OCI-LY7 (cell line): Measurements from ENCODE around the gene WFDC6. TPM values are rescaled to one million over a fixed set of nuclear protein-coding genes. Genes with fewer than 3 reads are reported as not detected.

Experiments
- BruUV-seq: library from RNA; stranded (reverse); fragments of 400-500 nt; replicated peaks from 2 replicates; lab custom pipeline; 2021; lab: Mats Ljungman, UMichigan
- CTCF ChIA-PET: fragments of 300-600 bp; sonication (Branson Sonifier 250); formaldehyde crosslinking; loops from one replicate; lab custom pipeline; 2022; ENCODE audit warnings: antibody characterized with exemption; ENCODE audit not compliant: unreplicated experiment; lab: Charles Lee
- POLR2A ChIA-PET: fragments of 300-600 bp; sonication (Branson Sonifier 250); formaldehyde crosslinking; loops from one replicate; lab custom pipeline; 2022; ENCODE audit warnings: antibody characterized with exemption; lab: Charles Lee
- DNase-seq: peaks from one replicate; pipeline ENCODE4 v3.0.0-alpha.2; 2015; ENCODE audit warnings: low spot score
- H2AFZ ChIP-seq: fragments of 200-600 bp; sonication (generic), shearing (Covaris generic); 2 replicates; pipeline ENCODE4 v1.6.1; 2014; ENCODE audit warnings: mild to moderate bottlenecking, antibody characterized with exemption, low read length, moderate library complexity
- H3K27ac ChIP-seq: fragments of 200-600 bp; sonication (generic); 2 replicates; pipeline ENCODE4 v1.5.1; 2014; ENCODE audit warnings: mixed run types, low read depth, mild to moderate bottlenecking, moderate library complexity, low read length, inconsistent platforms; ENCODE audit not compliant: poor library complexity, severe bottlenecking
- H3K36me3 ChIP-seq: fragments of 200-600 bp; sonication (generic); 2 replicates; pipeline ENCODE4 v1.6.1; 2014; ENCODE audit warnings: mild to moderate bottlenecking, antibody characterized with exemption, low read length, moderate library complexity, mixed read lengths; ENCODE audit not compliant: insufficient read depth
- H3K4me1 ChIP-seq: fragments of 200-600 bp; sonication (generic); 2 replicates; pipeline ENCODE4 v1.5.1; 2014; ENCODE audit warnings: mild to moderate bottlenecking, low read length; ENCODE audit not compliant: insufficient read depth, poor library complexity, severe bottlenecking
- H3K4me2 ChIP-seq: fragments of 200-600 bp; sonication (generic); 2 replicates; pipeline ENCODE4 v1.6.1; 2014; ENCODE audit warnings: mild to moderate bottlenecking, low read length
- H3K4me3 ChIP-seq: fragments of 200-600 bp; sonication (generic); 2 replicates; pipeline ENCODE4 v1.5.1; 2014; ENCODE audit warnings: mild to moderate bottlenecking, low read depth, low read length; ENCODE audit not compliant: poor library complexity, severe bottlenecking
- H3K79me2 ChIP-seq: fragments of 200-600 bp; sonication (generic); 2 replicates; pipeline ENCODE4 v1.6.1; 2016; ENCODE audit warnings: low read depth, mild to moderate bottlenecking, low read length, moderate library complexity, mixed read lengths; ENCODE audit not compliant: insufficient read depth
- H3K9me2 ChIP-seq: fragments of 200-600 bp; sonication (generic); 2 replicates; pipeline ENCODE4 v1.6.1; 2016; ENCODE audit warnings: mild to moderate bottlenecking, low read length, mixed read lengths; ENCODE audit not compliant: insufficient read depth
- H3K9me3 ChIP-seq: fragments of 200-600 bp; sonication (generic); 2 replicates; pipeline ENCODE4 v1.6.1; 2014; ENCODE audit warnings: mild to moderate bottlenecking, mixed run types, low read length, mixed read lengths
- H4K20me1 ChIP-seq: fragments of 200-600 bp; sonication (generic); 2 replicates; pipeline ENCODE4 v1.6.1; 2014; ENCODE audit warnings: mild to moderate bottlenecking, antibody characterized with exemption, low read length, moderate library complexity, mixed read lengths; ENCODE audit not compliant: insufficient read depth
- EZH2phosphoT487 ChIP-seq: fragments of 200-600 bp; sonication (generic); IDR thresholded peaks from 2 replicates; pipeline ENCODE4 v1.6.1; 2018; ENCODE audit warnings: low read depth, borderline replicate concordance, mild to moderate bottlenecking, mixed run types, antibody characterized with exemption, low read length, moderate library complexity, mixed read lengths
- intact Hi-C: fragments of 100-400 bp; cut with micrococcal nuclease; formaldehyde crosslinking; loops from one replicate; pipeline ENCODE4 v1.10.0; 2022; ENCODE audit not compliant: unreplicated experiment
- small RNA-seq: library from RNA; depleted of rRNA; stranded (forward); fragments of <200 nt; gene quantifications from one replicate; pipeline ENCODE3, GENCODE V24; 2014
- total RNA-seq, 2 experiments: library from RNA; depleted of rRNA in 1 of 2; stranded (reverse); fragments of >200 nt in 1 of 2; shearing (Covaris generic) in 1 of 2; gene quantifications; 2 replicates each; pipeline ENCODE4 v1.2.3, GENCODE V29; 2014 to 2022
- TF ChIP-seq, protein P1 (sequence below): fragments of 200-600 bp; sonication (generic); conservative IDR thresholded peaks from 2 replicates; pipeline ENCODE4 v1.5.1; 2014; ENCODE audit warnings: mild to moderate bottlenecking, antibody characterized with exemption, low read length, moderate library complexity, mixed read lengths

Gene WFDC6
- total RNA-seq, 2 experiments from 2014 or later: not detected

DNA sequence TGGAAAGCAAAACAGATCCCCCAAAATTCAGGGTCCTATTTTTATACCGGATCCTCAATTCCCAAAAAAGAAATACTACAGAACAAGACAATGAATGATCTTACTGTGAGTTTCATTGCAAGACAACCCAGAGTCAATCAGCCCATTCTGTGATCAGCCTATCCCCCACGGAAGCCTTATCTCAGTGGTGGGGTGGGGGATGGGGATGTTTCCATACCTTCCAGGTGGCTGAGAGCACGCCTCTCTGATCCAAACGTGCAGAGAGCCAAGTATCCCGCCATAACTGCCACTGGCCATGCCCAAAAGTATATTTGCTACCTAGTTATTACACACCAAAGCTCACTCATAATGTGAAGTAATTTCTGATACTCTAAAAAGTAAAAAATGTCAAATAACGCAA is 54.6 kb downstream of the WFDC6 start:
- no peak overlapping the region for H3K4me2 ChIP-seq
- H3K9me3 ChIP-seq: no peaks in the 10 kb centered on the region
- ChIA-PET POLR2A (interaction anchor here (0.6 kb wide), 1 partner anchor 453 kb away, joined by 3 read pairs; no protein-coding TSS in a partner anchor), CTCF (no interaction called here)
- BruUV-seq: no TSS peak
- no peak for TF ChIP-seq EZH2phosphoT487
- TF ChIP-seq, protein P1, sequence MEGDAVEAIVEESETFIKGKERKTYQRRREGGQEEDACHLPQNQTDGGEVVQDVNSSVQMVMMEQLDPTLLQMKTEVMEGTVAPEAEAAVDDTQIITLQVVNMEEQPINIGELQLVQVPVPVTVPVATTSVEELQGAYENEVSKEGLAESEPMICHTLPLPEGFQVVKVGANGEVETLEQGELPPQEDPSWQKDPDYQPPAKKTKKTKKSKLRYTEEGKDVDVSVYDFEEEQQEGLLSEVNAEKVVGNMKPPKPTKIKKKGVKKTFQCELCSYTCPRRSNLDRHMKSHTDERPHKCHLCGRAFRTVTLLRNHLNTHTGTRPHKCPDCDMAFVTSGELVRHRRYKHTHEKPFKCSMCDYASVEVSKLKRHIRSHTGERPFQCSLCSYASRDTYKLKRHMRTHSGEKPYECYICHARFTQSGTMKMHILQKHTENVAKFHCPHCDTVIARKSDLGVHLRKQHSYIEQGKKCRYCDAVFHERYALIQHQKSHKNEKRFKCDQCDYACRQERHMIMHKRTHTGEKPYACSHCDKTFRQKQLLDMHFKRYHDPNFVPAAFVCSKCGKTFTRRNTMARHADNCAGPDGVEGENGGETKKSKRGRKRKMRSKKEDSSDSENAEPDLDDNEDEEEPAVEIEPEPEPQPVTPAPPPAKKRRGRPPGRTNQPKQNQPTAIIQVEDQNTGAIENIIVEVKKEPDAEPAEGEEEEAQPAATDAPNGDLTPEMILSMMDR: no peak
- H3K4me3 ChIP-seq: no peak overlapping the region
- H2AFZ ChIP-seq: no peak overlapping the region
- no peaks in the 10 kb centered on the region for H3K4me1 ChIP-seq
- H4K20me1 ChIP-seq: no peaks in the 10 kb centered on the region
- H3K9me2 ChIP-seq: no peaks in the 10 kb centered on the region
- no peaks in the 10 kb centered on the region for H3K36me3 ChIP-seq
- intact Hi-C loops: no loop called here
- no peaks in the 10 kb centered on the region for H3K79me2 ChIP-seq
- DNase-seq: no peak
- no peak overlapping the region for H3K27ac ChIP-seq

Small RNA genes within 50 kb of the gene (small RNA-seq; reads per million reads assigned to genes)
- not detected for gene AL031663.1
- not detected for gene HSPD1P21
- 0.21 reads per million for gene RNA5SP485

Other genes with a start within 250 kb of the WFDC6 start
- gene RBPJL, start 232.6 kb downstream of the WFDC6 start, total RNA-seq (2014; rRNA removed; shearing (Covaris generic)): not detected in 2 replicates
- not detected in 2 replicates for gene RBPJL, start 232.6 kb downstream of the WFDC6 start, total RNA-seq (2022)
- gene MATN4, start 231.2 kb downstream of the WFDC6 start, total RNA-seq (2014; rRNA removed; shearing (Covaris generic)): 0.38 TPM in 1 of 2 replicates, not detected in the other
- gene MATN4, start 231.2 kb downstream of the WFDC6 start, total RNA-seq (2022): 0.24 TPM in 1 of 2 replicates, not detected in the other
- not detected in 2 replicates for gene SDC4, start 191.1 kb downstream of the WFDC6 start, total RNA-seq (2014; rRNA removed; shearing (Covaris generic))
- not detected in 2 replicates for gene SDC4, start 191.1 kb downstream of the WFDC6 start, total RNA-seq (2022)
- 22.3 and 37.6 TPM in 2 replicates for gene SYS1, start 176.3 kb downstream of the WFDC6 start, total RNA-seq (2014; rRNA removed; shearing (Covaris generic))
- 8.6 and 9.6 TPM in 2 replicates for gene SYS1, start 176.3 kb downstream of the WFDC6 start, total RNA-seq (2022)
- gene TP53TG5, start 161.2 kb downstream of the WFDC6 start, total RNA-seq (2014; rRNA removed; shearing (Covaris generic)): not detected in 2 replicates
- gene TP53TG5, start 161.2 kb downstream of the WFDC6 start, total RNA-seq (2022): not detected in 2 replicates
- gene DBNDD2, start 131.2 kb downstream of the WFDC6 start, total RNA-seq (2014; rRNA removed; shearing (Covaris generic)): 0.57 TPM in 1 of 2 replicates, not detected in the other
- gene DBNDD2, start 131.2 kb downstream of the WFDC6 start, total RNA-seq (2022): not detected in 2 replicates
- 75.7 and 104 TPM in 2 replicates for gene PIGT, start 123.3 kb downstream of the WFDC6 start, total RNA-seq (2014; rRNA removed; shearing (Covaris generic))
- 79.4 and 89.2 TPM in 2 replicates for gene PIGT, start 123.3 kb downstream of the WFDC6 start, total RNA-seq (2022)
- gene WFDC2, start 69.7 kb downstream of the WFDC6 start, total RNA-seq (2014; rRNA removed; shearing (Covaris generic)): 4.4 TPM in 1 of 2 replicates, not detected in the other
- 0.46 TPM in 1 of 2 replicates, not detected in the other for gene WFDC2, start 69.7 kb downstream of the WFDC6 start, total RNA-seq (2022)
- gene SPINT3, start 23.9 kb downstream of the WFDC6 start, total RNA-seq (2014; rRNA removed; shearing (Covaris generic)): not detected in 2 replicates
- gene SPINT3, start 23.9 kb downstream of the WFDC6 start, total RNA-seq (2022): not detected in 2 replicates
- not detected in 2 replicates for gene EPPIN, start 7.9 kb upstream of the WFDC6 start, total RNA-seq (2014; rRNA removed; shearing (Covaris generic))
- not detected in 2 replicates for gene EPPIN, start 7.9 kb upstream of the WFDC6 start, total RNA-seq (2022)
- not detected in 2 replicates for gene WFDC8, start 39.8 kb upstream of the WFDC6 start, total RNA-seq (2014; rRNA removed; shearing (Covaris generic))
- gene WFDC8, start 39.8 kb upstream of the WFDC6 start, total RNA-seq (2022): not detected in 2 replicates
- gene WFDC10A, start 90.3 kb upstream of the WFDC6 start, total RNA-seq (2014; rRNA removed; shearing (Covaris generic)): not detected in 2 replicates
- not detected in 2 replicates for gene WFDC10A, start 90.3 kb upstream of the WFDC6 start, total RNA-seq (2022)
- gene WFDC9, start 91.8 kb upstream of the WFDC6 start, total RNA-seq (2014; rRNA removed; shearing (Covaris generic)): not detected in 2 replicates
- not detected in 2 replicates for gene WFDC9, start 91.8 kb upstream of the WFDC6 start, total RNA-seq (2022)
- not detected in 2 replicates for gene WFDC11, start 130.8 kb upstream of the WFDC6 start, total RNA-seq (2014; rRNA removed; shearing (Covaris generic))
- gene WFDC11, start 130.8 kb upstream of the WFDC6 start, total RNA-seq (2022): not detected in 2 replicates
- not detected in 2 replicates for gene WFDC13, start 162.6 kb upstream of the WFDC6 start, total RNA-seq (2014; rRNA removed; shearing (Covaris generic))
- not detected in 2 replicates for gene WFDC13, start 162.6 kb upstream of the WFDC6 start, total RNA-seq (2022)
- not detected in 2 replicates for gene WFDC10B, start 165.5 kb upstream of the WFDC6 start, total RNA-seq (2014; rRNA removed; shearing (Covaris generic))
- not detected in 2 replicates for gene WFDC10B, start 165.5 kb upstream of the WFDC6 start, total RNA-seq (2022)
- gene SPINT4, start 182.9 kb upstream of the WFDC6 start, total RNA-seq (2014; rRNA removed; shearing (Covaris generic)): not detected in 2 replicates
- gene SPINT4, start 182.9 kb upstream of the WFDC6 start, total RNA-seq (2022): not detected in 2 replicates